LNCAP (cell line): ENCODE measurements around the gene OR6C3.

ENCODE experiments used
- TF ChIP-seq, protein P1 (sequence below): fragments of 450-650 bp; IDR thresholded peaks from 2 replicates; pipeline ENCODE4 v1.5.1; 2017; ENCODE audit warnings: mild to moderate bottlenecking

OR6C3 gene

GRCh38 chr12:55365086-55365485, 34.5 kb downstream of the OR6C3 start:
- TF ChIP-seq, protein P1, sequence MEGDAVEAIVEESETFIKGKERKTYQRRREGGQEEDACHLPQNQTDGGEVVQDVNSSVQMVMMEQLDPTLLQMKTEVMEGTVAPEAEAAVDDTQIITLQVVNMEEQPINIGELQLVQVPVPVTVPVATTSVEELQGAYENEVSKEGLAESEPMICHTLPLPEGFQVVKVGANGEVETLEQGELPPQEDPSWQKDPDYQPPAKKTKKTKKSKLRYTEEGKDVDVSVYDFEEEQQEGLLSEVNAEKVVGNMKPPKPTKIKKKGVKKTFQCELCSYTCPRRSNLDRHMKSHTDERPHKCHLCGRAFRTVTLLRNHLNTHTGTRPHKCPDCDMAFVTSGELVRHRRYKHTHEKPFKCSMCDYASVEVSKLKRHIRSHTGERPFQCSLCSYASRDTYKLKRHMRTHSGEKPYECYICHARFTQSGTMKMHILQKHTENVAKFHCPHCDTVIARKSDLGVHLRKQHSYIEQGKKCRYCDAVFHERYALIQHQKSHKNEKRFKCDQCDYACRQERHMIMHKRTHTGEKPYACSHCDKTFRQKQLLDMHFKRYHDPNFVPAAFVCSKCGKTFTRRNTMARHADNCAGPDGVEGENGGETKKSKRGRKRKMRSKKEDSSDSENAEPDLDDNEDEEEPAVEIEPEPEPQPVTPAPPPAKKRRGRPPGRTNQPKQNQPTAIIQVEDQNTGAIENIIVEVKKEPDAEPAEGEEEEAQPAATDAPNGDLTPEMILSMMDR: no peak

GRCh38 chr12:55372521-55372920, 42.0 kb downstream of the OR6C3 start:
- TF ChIP-seq, protein P1: no peak
